Tibial nerve (tissue), 4 donors: ENCODE measurements around the gene SHISA6. TPM values are rescaled to one million over a fixed set of nuclear protein-coding genes. Genes with fewer than 3 reads are reported as not detected.
A peak's percentile ranks its signal among the peaks of the same experiment; 100 is the strongest.

ENCODE experiments used
- DNase-seq, 2 donors: peaks; one replicate each; pipeline ENCODE4 v3.0.0-alpha.2; 2019; ENCODE audit warnings: low spot score in 2 of 2
- H3K27ac ChIP-seq, 4 donors: fragments of 200-600 bp; sonication (generic) in 3 of 4; one replicate each; pipeline ENCODE4 v1.5.1; 2017 to 2019; ENCODE audit warnings: mild to moderate bottlenecking in 1 of 4
- H3K27me3 ChIP-seq, 2 donors: fragments of 200-600 bp; sonication (generic) in 1 of 2; one replicate each; pipeline versions ENCODE4 v1.5.1 to v1.6.0; 2017 to 2019
- H3K36me3 ChIP-seq, 3 donors: fragments of 200-600 bp; sonication (generic); one replicate each; pipeline ENCODE4 v1.5.1; 2018 to 2019
- H3K4me1 ChIP-seq, 4 donors: fragments of 200-600 bp; sonication (generic) in 3 of 4; one replicate each; pipeline ENCODE4 v1.5.1; 2017 to 2019
- H3K4me3 ChIP-seq, 4 donors: fragments of 200-600 bp; sonication (generic) in 3 of 4; one replicate each; pipeline ENCODE4 v1.5.1; 2017 to 2019; ENCODE audit warnings: mild to moderate bottlenecking in 1 of 4, moderate library complexity in 1 of 4
- H3K9me3 ChIP-seq, 4 donors: fragments of 200-600 bp; sonication (generic) in 3 of 4; one replicate each; pipeline ENCODE4 v1.5.1; 2017 to 2019
- EP300 ChIP-seq, 2 donors: sonication (generic); formaldehyde crosslinking; IDR thresholded peaks; one replicate each; pipeline ENCODE4 v1.6.1; 2017; ENCODE audit warnings: antibody characterized with exemption in 2 of 2, mild to moderate bottlenecking in 1 of 2
- POLR2A ChIP-seq, 2 donors: fragments of 450-650 bp; IDR thresholded peaks; one replicate each; pipeline ENCODE4 v1.6.1; 2017; ENCODE audit warnings: antibody characterized with exemption in 2 of 2, mild to moderate bottlenecking in 2 of 2, moderate library complexity in 2 of 2
- WGBS, 2 donors: methylation state at CpG; one replicate each; pipeline ENCODE4 v1.1.5; 2018; 5-methylcytosine and 5-hydroxymethylcytosine counted together
- total RNA-seq, 4 donors: library from RNA; depleted of rRNA; stranded (reverse); fragments of >200 nt; gene quantifications; one replicate each; pipeline ENCODE4 v1.1.0, GENCODE V29; 2016
- TF ChIP-seq, protein P1 (sequence below), 5 experiments: fragments of 200-600 bp in 3 of 5; fragments of 450-650 bp in 2 of 5; sonication (generic) in 3 of 5; IDR thresholded peaks; one replicate each; pipeline ENCODE4 v1.5.1; 2016 to 2019; ENCODE audit warnings: antibody characterized with exemption in 5 of 5, mild to moderate bottlenecking in 3 of 5, moderate library complexity in 2 of 5

The SHISA6 gene
- total RNA-seq, 4 donors from 2014 or later: 10.8 to 28.0 (median 21.9) TPM

DNA sequence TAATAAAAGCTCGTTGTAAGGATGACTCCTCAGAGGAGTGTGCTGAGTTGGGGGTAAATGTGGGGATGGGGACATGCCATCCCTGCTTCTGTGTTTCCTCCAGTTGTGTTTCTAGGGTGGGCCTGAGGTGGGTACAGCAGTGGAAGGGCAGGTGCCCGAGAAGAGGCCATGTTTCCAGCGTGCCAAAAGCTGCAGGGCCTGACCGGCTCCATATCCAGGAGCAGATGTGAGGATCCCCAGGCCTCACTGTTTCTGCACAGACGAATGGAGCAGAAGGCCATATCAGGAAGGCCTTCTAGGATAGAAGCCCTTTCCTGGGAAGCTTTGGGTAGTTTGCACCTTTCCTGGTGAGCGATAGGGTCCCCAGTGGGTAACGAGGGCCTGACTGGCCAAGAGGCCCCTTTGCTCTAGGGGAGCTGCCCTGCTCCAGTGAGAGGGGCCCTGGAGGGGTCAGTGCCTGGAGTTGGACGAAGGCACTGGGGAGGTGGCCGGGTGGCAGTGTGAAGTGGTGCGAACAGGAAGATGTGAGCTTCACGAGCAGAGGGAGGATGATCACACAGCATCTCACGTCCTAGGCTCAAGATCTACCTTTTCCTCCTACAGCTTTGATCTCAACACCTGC is 62.9 kb downstream of the SHISA6 start:
- Histone ChIP-seq H3K9me3 (no peaks in the 10 kb centered on the region), H3K4me3 (no peak overlapping the region), H3K4me1 (peaks cover 0 to 28% (median 2%) of the 10 kb centered on the region in 4 donors), H3K27ac (peak overlapping the region in 1 of 4 donors; percentile 79), H3K36me3 (no peaks in the 10 kb centered on the region), H3K27me3 (no peaks in the 10 kb centered on the region)
- no peak for DNase-seq
- 88 to 93% methylated on average over 12 of the region's 12 CpGs for WGBS, 2 donors
- TF ChIP-seq, protein P1, sequence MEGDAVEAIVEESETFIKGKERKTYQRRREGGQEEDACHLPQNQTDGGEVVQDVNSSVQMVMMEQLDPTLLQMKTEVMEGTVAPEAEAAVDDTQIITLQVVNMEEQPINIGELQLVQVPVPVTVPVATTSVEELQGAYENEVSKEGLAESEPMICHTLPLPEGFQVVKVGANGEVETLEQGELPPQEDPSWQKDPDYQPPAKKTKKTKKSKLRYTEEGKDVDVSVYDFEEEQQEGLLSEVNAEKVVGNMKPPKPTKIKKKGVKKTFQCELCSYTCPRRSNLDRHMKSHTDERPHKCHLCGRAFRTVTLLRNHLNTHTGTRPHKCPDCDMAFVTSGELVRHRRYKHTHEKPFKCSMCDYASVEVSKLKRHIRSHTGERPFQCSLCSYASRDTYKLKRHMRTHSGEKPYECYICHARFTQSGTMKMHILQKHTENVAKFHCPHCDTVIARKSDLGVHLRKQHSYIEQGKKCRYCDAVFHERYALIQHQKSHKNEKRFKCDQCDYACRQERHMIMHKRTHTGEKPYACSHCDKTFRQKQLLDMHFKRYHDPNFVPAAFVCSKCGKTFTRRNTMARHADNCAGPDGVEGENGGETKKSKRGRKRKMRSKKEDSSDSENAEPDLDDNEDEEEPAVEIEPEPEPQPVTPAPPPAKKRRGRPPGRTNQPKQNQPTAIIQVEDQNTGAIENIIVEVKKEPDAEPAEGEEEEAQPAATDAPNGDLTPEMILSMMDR (IDR thresholded peaks at IDR 0.05): no peak
- TF ChIP-seq POLR2A (IDR thresholded peaks at IDR 0.05) (no peak), EP300 (IDR thresholded peaks at IDR 0.05) (no peak)

DNA sequence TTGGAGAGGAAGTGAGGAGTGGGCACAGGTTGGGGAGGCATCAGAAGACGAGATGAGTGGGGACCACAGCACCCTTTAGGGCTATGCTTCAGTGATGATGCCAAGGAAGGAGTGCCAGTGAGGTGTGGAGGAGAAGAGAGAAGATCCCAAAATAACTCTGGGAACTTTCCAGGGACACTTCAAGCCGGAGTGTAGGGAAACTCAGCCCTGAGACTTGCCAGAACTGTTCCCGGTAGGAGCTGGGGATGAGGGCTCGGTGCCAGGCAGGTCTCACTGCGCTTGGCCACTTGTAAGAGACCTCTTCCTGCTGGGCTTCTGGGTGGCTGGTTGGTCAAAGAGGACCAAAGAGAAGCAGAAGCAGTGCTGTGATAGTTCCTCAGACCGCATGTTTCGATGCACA is 63.6 kb downstream of the SHISA6 start:
- H3K9me3 ChIP-seq: no peaks in the 10 kb centered on the region
- H3K36me3 ChIP-seq: no peaks in the 10 kb centered on the region
- H3K27me3 ChIP-seq: no peaks in the 10 kb centered on the region
- WGBS, 2 donors: 81 to 82% methylated on average over 7 of the region's 7 CpGs
- DNase-seq: no peak
- peaks cover 0 to 27% (median 2%) of the 10 kb centered on the region in 4 donors for H3K4me1 ChIP-seq
- H3K27ac ChIP-seq: no peak overlapping the region
- no peak overlapping the region for H3K4me3 ChIP-seq
- TF ChIP-seq, protein P1 (IDR thresholded peaks at IDR 0.05): no peak
- TF ChIP-seq POLR2A (IDR thresholded peaks at IDR 0.05) (no peak), EP300 (IDR thresholded peaks at IDR 0.05) (no peak)

DNA sequence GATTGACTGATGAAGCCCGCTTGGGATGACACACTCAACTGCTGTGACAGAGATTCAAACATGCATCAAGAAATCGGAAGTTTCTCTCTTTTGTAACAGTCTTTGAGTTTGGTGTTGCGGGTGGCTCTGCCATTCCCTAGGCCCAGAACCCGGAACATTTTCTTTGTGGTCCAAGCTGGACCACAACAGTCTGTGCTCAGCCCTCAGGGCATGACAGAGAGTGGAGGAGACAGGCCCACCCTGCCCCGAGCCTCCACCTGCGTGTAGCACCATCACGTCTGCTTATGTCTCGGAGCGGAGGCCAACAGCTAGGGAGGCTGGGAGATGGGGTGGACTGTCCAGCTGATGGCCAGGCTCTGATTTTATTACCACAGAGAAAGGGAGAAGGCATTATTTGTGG is 64.5 kb downstream of the SHISA6 start:
- no peak overlapping the region for H3K27ac ChIP-seq
- WGBS, 2 donors: 95 to 96% methylated on average over 9 of the region's 9 CpGs
- TF ChIP-seq POLR2A (IDR thresholded peaks at IDR 0.05): no peak
- TF ChIP-seq EP300 (IDR thresholded peaks at IDR 0.05): no peak
- TF ChIP-seq, protein P1 (IDR thresholded peaks at IDR 0.05): no peak
- no peak overlapping the region for H3K4me3 ChIP-seq
- no peaks in the 10 kb centered on the region for H3K36me3 ChIP-seq
- no peak for DNase-seq
- H3K27me3 ChIP-seq: no peaks in the 10 kb centered on the region
- peaks cover 0 to 22% (median 2%) of the 10 kb centered on the region in 4 donors for H3K4me1 ChIP-seq
- no peaks in the 10 kb centered on the region for H3K9me3 ChIP-seq

DNA sequence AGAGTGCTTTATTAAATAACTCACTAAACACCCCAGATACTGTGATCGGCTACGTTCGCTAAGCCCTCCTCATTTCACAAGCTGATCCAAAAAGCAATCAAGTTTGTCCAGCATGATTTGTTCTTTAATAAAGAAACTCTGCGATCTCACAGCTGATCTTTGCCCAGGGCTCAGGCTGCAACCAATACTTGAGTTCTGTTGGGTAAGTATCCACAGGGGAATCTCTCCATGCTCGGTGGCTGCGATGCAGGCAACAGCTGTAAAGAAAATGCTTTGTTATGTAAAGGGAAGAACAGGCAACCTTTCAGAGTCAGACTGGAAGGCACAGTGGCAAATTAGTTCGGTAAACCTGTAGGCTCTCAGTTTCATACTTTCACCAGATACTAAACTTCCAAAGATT is 67.5 kb downstream of the SHISA6 start:
- H3K36me3 ChIP-seq: no peaks in the 10 kb centered on the region
- H3K27me3 ChIP-seq: no peaks in the 10 kb centered on the region
- TF ChIP-seq, protein P1 (IDR thresholded peaks at IDR 0.05): no peak
- no peak for TF ChIP-seq POLR2A (IDR thresholded peaks at IDR 0.05)
- no peak for TF ChIP-seq EP300 (IDR thresholded peaks at IDR 0.05)
- peak overlapping the region in 1 of 4 donors; percentile 44 for H3K27ac ChIP-seq
- no peak overlapping the region for H3K4me3 ChIP-seq
- H3K9me3 ChIP-seq: no peaks in the 10 kb centered on the region
- DNase-seq: no peak
- H3K4me1 ChIP-seq: no peaks in the 10 kb centered on the region
- whole genome bisulfite sequencing, 2 donors: 46 to 60% methylated on average over 7 of the region's 7 CpGs

DNA sequence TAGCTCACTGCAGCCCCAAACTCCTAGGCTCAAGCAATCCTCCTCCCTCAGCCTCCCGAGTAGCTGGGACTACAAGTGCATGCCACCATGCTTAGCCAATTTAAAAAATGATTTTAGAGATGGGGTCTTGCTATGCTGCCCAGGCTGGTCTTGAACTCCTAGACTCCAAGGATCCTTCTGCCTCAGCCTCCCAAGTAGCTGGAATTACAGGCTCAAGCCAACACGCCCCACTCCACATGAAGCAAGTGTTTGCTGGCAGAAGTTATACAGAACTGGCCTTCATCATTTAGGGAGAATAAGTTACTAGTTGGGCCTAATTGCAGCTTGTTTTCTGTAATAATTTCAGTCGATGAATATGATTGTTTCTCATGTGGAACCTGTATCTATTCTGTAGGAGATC is 68.0 kb downstream of the SHISA6 start:
- no peaks in the 10 kb centered on the region for H3K36me3 ChIP-seq
- TF ChIP-seq EP300 (IDR thresholded peaks at IDR 0.05): no peak
- TF ChIP-seq POLR2A (IDR thresholded peaks at IDR 0.05): no peak
- TF ChIP-seq, protein P1 (IDR thresholded peaks at IDR 0.05): no peak
- H3K4me1 ChIP-seq: no peaks in the 10 kb centered on the region
- DNase-seq: no peak
- WGBS, 2 donors: 85 to 86% methylated on average over 3 of the region's 3 CpGs
- no peaks in the 10 kb centered on the region for H3K9me3 ChIP-seq
- no peaks in the 10 kb centered on the region for H3K27me3 ChIP-seq
- no peak overlapping the region for H3K27ac ChIP-seq
- H3K4me3 ChIP-seq: no peak overlapping the region
